ENCODE results near the gene GPR78.

Gene GPR78

GRCh38 chr4:8540991-8541390 lies 39.2 kb upstream of the GPR78 start:
- Histone ChIP-seq H2AK5ac (ENCODE audit: low read length) (no peak overlapping the region), H2BK12ac (ENCODE audit: low read length) (no peak overlapping the region), H2AFZ (ENCODE audit: insufficient read depth, low read length, poor library complexity) (no peak overlapping the region), H3K4me2 (ENCODE audit: low read length) (no peak overlapping the region), H3K9me3 (ENCODE audit: insufficient read depth, low read depth, low read length) (no peaks in the 10 kb centered on the region), H4K12ac (ENCODE audit: low read depth, low read length) (no peak overlapping the region), H4K8ac (ENCODE audit: low read depth, low read length) (no peak overlapping the region), H2BK5ac (ENCODE audit: low read depth, low read length, poor library complexity) (no peak overlapping the region), H3K14ac (ENCODE audit: low read length) (no peak overlapping the region), H3K27me3 (ENCODE audit: insufficient read depth, low read length) (no peaks in the 10 kb centered on the region), H3K4me1 (ENCODE audit: control insufficient read depth in 1 of 2, insufficient read depth in 2 of 2, low read length in 2 of 2) (peaks cover 33 to 35% of the 10 kb centered on the region in 2 experiments), H3K36me3 (ENCODE audit: control insufficient read depth in 1 of 2, insufficient read depth in 2 of 2, low read length in 2 of 2) (no peaks in the 10 kb centered on the region), H3K4ac (ENCODE audit: low read depth, low read length) (no peak overlapping the region), H3K9ac (ENCODE audit: low read length) (no peak overlapping the region), H4K91ac (ENCODE audit: low read depth, low read length) (no peak overlapping the region), H3K23ac (ENCODE audit: low read length) (no peak overlapping the region), H2BK120ac (ENCODE audit: insufficient read depth, low read length, poor library complexity) (peak overlapping the region; percentile 4), H3K79me2 (ENCODE audit: control insufficient read depth, insufficient read depth, low read length, poor library complexity) (peaks cover 2% of the 10 kb centered on the region), H3K27ac (ENCODE audit: low read depth, low read length) (no peak overlapping the region), H3K79me1 (ENCODE audit: low read length) (peaks cover 38% of the 10 kb centered on the region), H3K18ac (ENCODE audit: low read length) (no peak overlapping the region), H3K4me3 (ENCODE audit: low read depth, low read length) (no peak overlapping the region)
- no peak for DNase-seq
- no CpG with 5 or more reads among the region's 8 CpGs for WGBS (ENCODE audit: extremely low coverage, insufficient coverage, insufficient read length)

GRCh38 chr4:8541981-8542715 lies 38.0 kb upstream of the GPR78 start:
- no peak overlapping the region for H3K9ac ChIP-seq (ENCODE audit: low read length)
- no peak overlapping the region for H3K4me2 ChIP-seq (ENCODE audit: low read length)
- no peak overlapping the region for H2AFZ ChIP-seq (ENCODE audit: insufficient read depth, low read length, poor library complexity)
- no peak overlapping the region for H3K23ac ChIP-seq (ENCODE audit: low read length)
- no peaks in the 10 kb centered on the region for H3K79me2 ChIP-seq (ENCODE audit: control insufficient read depth, insufficient read depth, low read length, poor library complexity)
- H3K79me1 ChIP-seq (ENCODE audit: low read length): peaks cover 33% of the 10 kb centered on the region
- no peak overlapping the region for H2BK12ac ChIP-seq (ENCODE audit: low read length)
- H2BK120ac ChIP-seq (ENCODE audit: insufficient read depth, low read length, poor library complexity): peak overlapping the region; percentile 23
- peaks cover 30 to 31% of the 10 kb centered on the region in 2 experiments for H3K4me1 ChIP-seq (ENCODE audit: control insufficient read depth in 1 of 2, insufficient read depth in 2 of 2, low read length in 2 of 2)
- H4K91ac ChIP-seq (ENCODE audit: low read depth, low read length): peak overlapping the region; percentile 35
- no peak overlapping the region for H3K4ac ChIP-seq (ENCODE audit: low read depth, low read length)
- H3K27ac ChIP-seq (ENCODE audit: low read depth, low read length): no peak overlapping the region
- H3K36me3 ChIP-seq (ENCODE audit: control insufficient read depth in 1 of 2, insufficient read depth in 2 of 2, low read length in 2 of 2): no peaks in the 10 kb centered on the region
- H3K14ac ChIP-seq (ENCODE audit: low read length): no peak overlapping the region
- H3K9me3 ChIP-seq (ENCODE audit: insufficient read depth, low read depth, low read length): no peaks in the 10 kb centered on the region
- H3K18ac ChIP-seq (ENCODE audit: low read length): no peak overlapping the region
- WGBS (ENCODE audit: extremely low coverage, insufficient coverage, insufficient read length): no CpG with 5 or more reads among the region's 17 CpGs
- peak overlapping the region; percentile 16 for H2AK5ac ChIP-seq (ENCODE audit: low read length)
- no peak overlapping the region for H3K4me3 ChIP-seq (ENCODE audit: low read depth, low read length)
- H4K8ac ChIP-seq (ENCODE audit: low read depth, low read length): no peak overlapping the region
- DNase-seq: no peak
- H4K12ac ChIP-seq (ENCODE audit: low read depth, low read length): no peak overlapping the region
- H3K27me3 ChIP-seq (ENCODE audit: insufficient read depth, low read length): no peaks in the 10 kb centered on the region
- H2BK5ac ChIP-seq (ENCODE audit: low read depth, low read length, poor library complexity): no peak overlapping the region

- H2AFZ ChIP-seq (ENCODE audit: insufficient read depth, low read length, poor library complexity): no peak overlapping the region
- peak; percentile 73 for DNase-seq
- no peak overlapping the region for H3K23ac ChIP-seq (ENCODE audit: low read length)
- H3K4me1 ChIP-seq (ENCODE audit: control insufficient read depth in 1 of 2, insufficient read depth in 2 of 2, low read length in 2 of 2): peaks cover 36 to 37% of the 10 kb centered on the region in 2 experiments
- H2BK5ac ChIP-seq (ENCODE audit: low read depth, low read length, poor library complexity): no peak overlapping the region
- WGBS (ENCODE audit: extremely low coverage, insufficient coverage, insufficient read length): no CpG with 5 or more reads among the region's 16 CpGs
- no peaks in the 10 kb centered on the region for H3K79me2 ChIP-seq (ENCODE audit: control insufficient read depth, insufficient read depth, low read length, poor library complexity)
- H3K4me2 ChIP-seq (ENCODE audit: low read length): no peak overlapping the region
- no peak overlapping the region for H3K27ac ChIP-seq (ENCODE audit: low read depth, low read length)
- no peak overlapping the region for H3K4ac ChIP-seq (ENCODE audit: low read depth, low read length)
- peak overlapping the region; percentile 5 for H2AK5ac ChIP-seq (ENCODE audit: low read length)
- no peak overlapping the region for H3K9ac ChIP-seq (ENCODE audit: low read length)
- H4K8ac ChIP-seq (ENCODE audit: low read depth, low read length): no peak overlapping the region
- H2BK120ac ChIP-seq (ENCODE audit: insufficient read depth, low read length, poor library complexity): no peak overlapping the region
- H3K79me1 ChIP-seq (ENCODE audit: low read length): peaks cover 36% of the 10 kb centered on the region
- no peaks in the 10 kb centered on the region for H3K36me3 ChIP-seq (ENCODE audit: control insufficient read depth in 1 of 2, insufficient read depth in 2 of 2, low read length in 2 of 2)
- no peak overlapping the region for H3K4me3 ChIP-seq (ENCODE audit: low read depth, low read length)
- no peaks in the 10 kb centered on the region for H3K27me3 ChIP-seq (ENCODE audit: insufficient read depth, low read length)
- H2BK12ac ChIP-seq (ENCODE audit: low read length): no peak overlapping the region
- H4K91ac ChIP-seq (ENCODE audit: low read depth, low read length): peak overlapping the region; percentile 10
- no peak overlapping the region for H4K12ac ChIP-seq (ENCODE audit: low read depth, low read length)
- H3K14ac ChIP-seq (ENCODE audit: low read length): no peak overlapping the region
- H3K9me3 ChIP-seq (ENCODE audit: insufficient read depth, low read depth, low read length): no peaks in the 10 kb centered on the region
- H3K18ac ChIP-seq (ENCODE audit: low read length): no peak overlapping the region
Measured at GRCh38 chr4:8542776-8543525, 37.2 kb upstream of the GPR78 start.

GRCh38 chr4:8543623-8544022 lies 36.6 kb upstream of the GPR78 start:
- no peak overlapping the region for H2AK5ac ChIP-seq (ENCODE audit: low read length)
- no peak overlapping the region for H3K23ac ChIP-seq (ENCODE audit: low read length)
- no peak overlapping the region for H4K12ac ChIP-seq (ENCODE audit: low read depth, low read length)
- WGBS (ENCODE audit: extremely low coverage, insufficient coverage, insufficient read length): no CpG with 5 or more reads among the region's 10 CpGs
- H3K79me2 ChIP-seq (ENCODE audit: control insufficient read depth, insufficient read depth, low read length, poor library complexity): no peaks in the 10 kb centered on the region
- no peaks in the 10 kb centered on the region for H3K36me3 ChIP-seq (ENCODE audit: control insufficient read depth in 1 of 2, insufficient read depth in 2 of 2, low read length in 2 of 2)
- no peak overlapping the region for H3K4me2 ChIP-seq (ENCODE audit: low read length)
- no peak overlapping the region for H3K18ac ChIP-seq (ENCODE audit: low read length)
- no peak overlapping the region for H2BK5ac ChIP-seq (ENCODE audit: low read depth, low read length, poor library complexity)
- peaks cover 34% of the 10 kb centered on the region for H3K79me1 ChIP-seq (ENCODE audit: low read length)
- H3K9ac ChIP-seq (ENCODE audit: low read length): no peak overlapping the region
- no peak overlapping the region for H3K14ac ChIP-seq (ENCODE audit: low read length)
- peaks cover 40 to 42% of the 10 kb centered on the region in 2 experiments for H3K4me1 ChIP-seq (ENCODE audit: control insufficient read depth in 1 of 2, insufficient read depth in 2 of 2, low read length in 2 of 2)
- DNase-seq: no peak
- H3K9me3 ChIP-seq (ENCODE audit: insufficient read depth, low read depth, low read length): no peaks in the 10 kb centered on the region
- no peak overlapping the region for H2AFZ ChIP-seq (ENCODE audit: insufficient read depth, low read length, poor library complexity)
- H3K27me3 ChIP-seq (ENCODE audit: insufficient read depth, low read length): no peaks in the 10 kb centered on the region
- H3K4me3 ChIP-seq (ENCODE audit: low read depth, low read length): no peak overlapping the region
- H3K4ac ChIP-seq (ENCODE audit: low read depth, low read length): no peak overlapping the region
- no peak overlapping the region for H4K91ac ChIP-seq (ENCODE audit: low read depth, low read length)
- no peak overlapping the region for H2BK120ac ChIP-seq (ENCODE audit: insufficient read depth, low read length, poor library complexity)
- H2BK12ac ChIP-seq (ENCODE audit: low read length): no peak overlapping the region
- H4K8ac ChIP-seq (ENCODE audit: low read depth, low read length): no peak overlapping the region
- no peak overlapping the region for H3K27ac ChIP-seq (ENCODE audit: low read depth, low read length)
